Testis (tissue), 3 donors: ENCODE measurements around the gene MYDGF. TPM values are rescaled to one million over a fixed set of nuclear protein-coding genes. Genes with fewer than 3 reads are reported as not detected.

Source experiments
- DNase-seq: peaks from one replicate; pipeline ENCODE4 v3.0.0-alpha.2; 2019
- H3K27ac ChIP-seq, 2 donors: fragments of 200-600 bp; sonication (generic); one replicate each; pipeline ENCODE4 v1.5.1; 2019
- H3K27me3 ChIP-seq: fragments of 200-600 bp; sonication (generic); one replicate; pipeline ENCODE4 v1.5.1; 2019
- H3K36me3 ChIP-seq: fragments of 200-600 bp; sonication (generic); one replicate; pipeline ENCODE4 v1.5.1; 2017; ENCODE audit warnings: low read depth; ENCODE audit errors: missing control alignments
- H3K4me1 ChIP-seq: fragments of 200-600 bp; sonication (generic); one replicate; pipeline ENCODE4 v1.5.1; 2019
- H3K4me3 ChIP-seq, 2 donors: fragments of 200-600 bp; sonication (generic); one replicate each; pipeline ENCODE4 v1.5.1; 2017 to 2019
- H3K9me3 ChIP-seq: fragments of 200-600 bp; sonication (generic); one replicate; pipeline ENCODE4 v1.5.1; 2017
- CTCF ChIP-seq, 3 experiments: fragments of 450-650 bp in 2 of 3; fragments of 200-600 bp in 1 of 3; sonication (generic) in 1 of 3; IDR thresholded peaks; one replicate each; pipeline ENCODE4 v1.5.1; 2016 to 2019; ENCODE audit warnings: antibody characterized with exemption in 3 of 3, mild to moderate bottlenecking in 2 of 3, moderate library complexity in 1 of 3
- POLR2A ChIP-seq: fragments of 450-650 bp; IDR thresholded peaks from one replicate; pipeline ENCODE4 v1.6.1; 2017; ENCODE audit warnings: antibody characterized with exemption, mild to moderate bottlenecking, moderate library complexity
- WGBS, 2 donors: methylation state at CpG; one replicate each; pipeline ENCODE4 v1.1.5; 2018; 5-methylcytosine and 5-hydroxymethylcytosine counted together
- intact Hi-C: fragments of 100-400 bp; cut with DNase I; formaldehyde crosslinking; loops from one replicate; pipeline ENCODE4 v1.15.1; 2023; ENCODE audit warnings: low total_unique reads
- polyA plus RNA-seq: library from polyadenylated mRNA; stranded (reverse); fragments of 350-450 nt; fragmentation: Illumina TruSeq; extraction: RNeasy Lipid Tissue Mini Kit (QIAGEN cat#74804); gene quantifications from one replicate; pipeline ENCODE4 v1.2.3, GENCODE V29; 2014; ENCODE audit warnings: low read depth, low replicate concordance; ENCODE audit not compliant: insufficient read depth
- total RNA-seq, 2 donors: library from RNA; depleted of rRNA; stranded (reverse); fragments of >200 nt; gene quantifications; one replicate each; pipeline ENCODE4 v1.2.3, GENCODE V29; 2016

The MYDGF gene
- total and polyA plus RNA-seq, 3 donors from 2014 or later: 51.6 to 87.0 (median 61.4) TPM

GRCh38 chr19:4691373-4691772 is 21.2 kb upstream of the MYDGF start:
- H3K4me1 ChIP-seq: no peaks in the 10 kb centered on the region

GRCh38 chr19:4690361-4690760 is 20.2 kb upstream of the MYDGF start:
- Histone ChIP-seq H3K36me3 (no peaks in the 10 kb centered on the region), H3K27me3 (no peaks in the 10 kb centered on the region), H3K4me3 (no peak overlapping the region), H3K9me3 (no peaks in the 10 kb centered on the region), H3K4me1 (no peaks in the 10 kb centered on the region), H3K27ac (no peak overlapping the region)
- intact Hi-C loops: no loop called here
- 79 to 85% methylated on average over 13 of the region's 13 CpGs for WGBS, 2 donors
- no peak for TF ChIP-seq CTCF (IDR thresholded peaks at IDR 0.05)
- TF ChIP-seq POLR2A: no peak
- no peak for DNase-seq

More at GRCh38 chr19:4691373-4691772, 21.2 kb upstream of the MYDGF start:
- TF ChIP-seq POLR2A: no peak
- no peak for TF ChIP-seq CTCF (IDR thresholded peaks at IDR 0.05)
- no peak for DNase-seq
- intact Hi-C loops: no loop called here
- 89 to 91% methylated on average over 9 of the region's 9 CpGs for WGBS, 2 donors
- H3K27ac ChIP-seq: no peak overlapping the region
- H3K9me3 ChIP-seq: no peaks in the 10 kb centered on the region
- H3K36me3 ChIP-seq: no peaks in the 10 kb centered on the region
- no peaks in the 10 kb centered on the region for H3K27me3 ChIP-seq
- H3K4me3 ChIP-seq: no peak overlapping the region

GRCh38 chr19:4689403-4689802 is 19.3 kb upstream of the MYDGF start:
- WGBS, 2 donors: 97 to 100% methylated on average over 5 to 19 of the region's 19 CpGs

GRCh38 chr19:4688587-4688986 is 18.4 kb upstream of the MYDGF start:
- H3K9me3 ChIP-seq: no peaks in the 10 kb centered on the region
- no peak overlapping the region for H3K27ac ChIP-seq
- no peak for DNase-seq
- H3K36me3 ChIP-seq: no peaks in the 10 kb centered on the region
- H3K4me3 ChIP-seq: no peak overlapping the region
- TF ChIP-seq CTCF (IDR thresholded peaks at IDR 0.05) (no peak), POLR2A (no peak)
- 92 to 96% methylated on average over 6 to 19 of the region's 26 CpGs for WGBS, 2 donors
- intact Hi-C loops: no loop called here
- no peaks in the 10 kb centered on the region for H3K4me1 ChIP-seq
- no peaks in the 10 kb centered on the region for H3K27me3 ChIP-seq

More at GRCh38 chr19:4689403-4689802, 19.3 kb upstream of the MYDGF start:
- intact Hi-C loops: no loop called here
- Histone ChIP-seq H3K4me1 (no peaks in the 10 kb centered on the region), H3K27ac (no peak overlapping the region), H3K4me3 (no peak overlapping the region), H3K27me3 (no peaks in the 10 kb centered on the region), H3K36me3 (no peaks in the 10 kb centered on the region), H3K9me3 (no peaks in the 10 kb centered on the region)
- TF ChIP-seq CTCF (IDR thresholded peaks at IDR 0.05) (no peak), POLR2A (no peak)
- no peak for DNase-seq

GRCh38 chr19:4687396-4687795 is 17.3 kb upstream of the MYDGF start:
- Histone ChIP-seq H3K36me3 (no peaks in the 10 kb centered on the region), H3K4me1 (no peaks in the 10 kb centered on the region), H3K27ac (no peak overlapping the region), H3K4me3 (no peak overlapping the region), H3K9me3 (no peaks in the 10 kb centered on the region), H3K27me3 (no peaks in the 10 kb centered on the region)
- intact Hi-C loops: no loop called here
- 85 to 88% methylated on average over 10 to 11 of the region's 11 CpGs for WGBS, 2 donors
- TF ChIP-seq POLR2A: no peak
- DNase-seq: no peak
